ENCODE results near the gene ZNF628. TPM values are rescaled to one million over a fixed set of nuclear protein-coding genes. Genes with fewer than 3 reads are reported as not detected.

ZNF628 gene
- total RNA-seq, 1 experiment from 2014 or later, result 2.7 TPM

- DNase-seq (ENCODE audit: low read depth), result no peak
Observed at GRCh38 chr19:55528030-55528803, 51.8 kb downstream of the ZNF628 start.

- DNase-seq (ENCODE audit: low read depth), result no peak
Observed at GRCh38 chr19:55529636-55530234, 53.3 kb downstream of the ZNF628 start.

GRCh38 chr19:55530996-55531395, 54.6 kb downstream of the ZNF628 start:
- DNase-seq (ENCODE audit: low read depth), result no peak

Other genes with a start within 250 kb of the ZNF628 start
- 0.98 and 1.5 TPM in 2 replicates for gene TMEM86B, start 247.9 kb upstream of the ZNF628 start, total RNA-seq (2014; rRNA removed)
- 57.1 and 61.4 TPM in 2 replicates for gene PPP6R1, start 217.6 kb upstream of the ZNF628 start, total RNA-seq (2014; rRNA removed)
- 45.7 and 49.8 TPM in 2 replicates for gene HSPBP1, start 196.5 kb upstream of the ZNF628 start, total RNA-seq (2014; rRNA removed)
- 5.7 and 10.8 TPM in 2 replicates for gene BRSK1, start 192.6 kb upstream of the ZNF628 start, total RNA-seq (2014; rRNA removed)
- not detected in 2 replicates for gene TMEM150B, start 151.3 kb upstream of the ZNF628 start, total RNA-seq (2014; rRNA removed)
- gene KMT5C, start 136.7 kb upstream of the ZNF628 start, total RNA-seq (2014; rRNA removed), result 14.8 and 16.9 TPM in 2 replicates
- not detected in 2 replicates for gene COX6B2, start 121.9 kb upstream of the ZNF628 start, total RNA-seq (2014; rRNA removed)
- gene GARIN5B, start 113.4 kb upstream of the ZNF628 start, total RNA-seq (2014; rRNA removed), result not detected in 2 replicates
- 1.7 and 2.1 TPM in 2 replicates for gene IL11, start 106.2 kb upstream of the ZNF628 start, total RNA-seq (2014; rRNA removed)
- gene TMEM190, start 99.8 kb upstream of the ZNF628 start, total RNA-seq (2014; rRNA removed), result not detected in 2 replicates
- 0.32 TPM in 1 of 2 replicates, not detected in the other for gene TMEM238, start 92.3 kb upstream of the ZNF628 start, total RNA-seq (2014; rRNA removed)
- 306 and 535 TPM in 2 replicates for gene RPL28, start 90.7 kb upstream of the ZNF628 start, total RNA-seq (2014; rRNA removed)
- 254 and 267 TPM in 2 replicates for gene UBE2S, start 68.8 kb upstream of the ZNF628 start, total RNA-seq (2014; rRNA removed)
- gene SHISA7, start 33.3 kb upstream of the ZNF628 start, total RNA-seq (2014; rRNA removed), result 0.06 TPM in 1 of 2 replicates, not detected in the other
- gene ISOC2, start 15.0 kb upstream of the ZNF628 start, total RNA-seq (2014; rRNA removed), result 89.8 and 90.2 TPM in 2 replicates
- gene C19orf85, start 11.9 kb upstream of the ZNF628 start, total RNA-seq (2014; rRNA removed), result not detected in 2 replicates
- gene NAT14, start 8.6 kb downstream of the ZNF628 start, total RNA-seq (2014; rRNA removed), result 23.7 and 25.8 TPM in 2 replicates
- 0.34 and 0.45 TPM in 2 replicates for gene SSC5D, start 11.8 kb downstream of the ZNF628 start, total RNA-seq (2014; rRNA removed)
- 0.71 and 1.5 TPM in 2 replicates for gene SBK2, start 60.5 kb downstream of the ZNF628 start, total RNA-seq (2014; rRNA removed)
- 0.17 and 0.26 TPM in 2 replicates for gene SBK3, start 68.9 kb downstream of the ZNF628 start, total RNA-seq (2014; rRNA removed)
- 7.3 and 7.7 TPM in 2 replicates for gene ZNF579, start 104.2 kb downstream of the ZNF628 start, total RNA-seq (2014; rRNA removed)
- gene FIZ1, start 122.9 kb downstream of the ZNF628 start, total RNA-seq (2014; rRNA removed), result 4.7 and 7.4 TPM in 2 replicates
- 13.4 and 14.0 TPM in 2 replicates for gene ZNF524, start 123.7 kb downstream of the ZNF628 start, total RNA-seq (2014; rRNA removed)
- gene ZNF865, start 129.0 kb downstream of the ZNF628 start, total RNA-seq (2014; rRNA removed), result 2.2 and 3.0 TPM in 2 replicates
- gene ZNF784, start 147.9 kb downstream of the ZNF628 start, total RNA-seq (2014; rRNA removed), result 3.3 and 5.5 TPM in 2 replicates
- gene ZNF580, start 164.4 kb downstream of the ZNF628 start, total RNA-seq (2014; rRNA removed), result 8.7 and 15.3 TPM in 2 replicates
- 11.4 and 15.4 TPM in 2 replicates for gene ZNF581, start 167.0 kb downstream of the ZNF628 start, total RNA-seq (2014; rRNA removed)
- gene CCDC106, start 171.6 kb downstream of the ZNF628 start, total RNA-seq (2014; rRNA removed), result 14.2 and 15.3 TPM in 2 replicates
- gene U2AF2, start 178.4 kb downstream of the ZNF628 start, total RNA-seq (2014; rRNA removed), result 168 and 174 TPM in 2 replicates
- gene EPN1, start 198.6 kb downstream of the ZNF628 start, total RNA-seq (2014; rRNA removed), result 126 and 145 TPM in 2 replicates